GM18867 (cell line): Measurements from ENCODE around the gene ABHD12.
"Not testable (repeated sequence)": the region's sequence is repeated elsewhere in the genome, so short reads cannot be mapped to it uniquely, and the experiment has no call there.

ENCODE experiments used
- ATAC-seq: cut with Tn5 transposase; IDR thresholded peaks from one replicate; pipeline ENCODE4 v1.9.1; 2021; ENCODE audit warnings: mild to moderate bottlenecking, moderate library complexity; ENCODE audit not compliant: unreplicated experiment

ABHD12 gene

DNA sequence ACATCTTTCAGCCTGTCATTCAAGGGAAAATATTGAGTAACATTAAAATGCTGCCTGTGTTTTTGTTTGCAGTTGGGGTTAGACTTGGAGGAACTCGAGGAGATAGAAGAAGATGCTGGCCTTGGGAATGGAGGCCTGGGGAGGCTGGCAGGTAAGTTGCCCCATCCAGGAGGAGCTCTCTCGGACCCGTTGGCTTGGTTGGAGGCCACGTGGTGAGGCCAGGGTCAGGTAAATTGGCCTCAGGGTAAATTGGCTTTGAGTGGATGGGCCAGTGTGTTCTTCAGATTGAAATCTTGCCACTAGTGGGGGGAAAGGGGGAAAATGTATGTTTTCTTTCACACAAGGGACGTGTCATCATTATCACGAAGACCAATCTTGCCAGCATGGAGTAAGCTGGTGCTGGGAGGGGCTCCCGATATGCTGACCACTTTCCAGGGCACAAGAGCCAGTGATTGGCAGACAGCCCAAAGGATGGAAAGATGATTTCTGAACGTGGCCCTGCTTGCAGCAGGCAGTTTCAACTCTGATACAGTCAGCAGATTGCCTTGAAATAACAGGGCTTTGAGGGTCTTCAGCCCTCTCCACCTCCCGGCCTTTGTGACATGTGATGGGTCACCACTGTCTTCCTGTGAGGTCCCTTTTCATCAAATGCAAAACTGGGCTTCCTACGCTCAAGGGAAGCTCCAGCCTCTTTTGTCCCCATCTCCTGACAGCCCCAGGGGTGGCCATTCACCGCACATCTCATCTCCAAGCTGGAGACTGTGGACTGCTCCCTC, 121.4 kb downstream of the ABHD12 start:
- ATAC-seq, result no peak

DNA sequence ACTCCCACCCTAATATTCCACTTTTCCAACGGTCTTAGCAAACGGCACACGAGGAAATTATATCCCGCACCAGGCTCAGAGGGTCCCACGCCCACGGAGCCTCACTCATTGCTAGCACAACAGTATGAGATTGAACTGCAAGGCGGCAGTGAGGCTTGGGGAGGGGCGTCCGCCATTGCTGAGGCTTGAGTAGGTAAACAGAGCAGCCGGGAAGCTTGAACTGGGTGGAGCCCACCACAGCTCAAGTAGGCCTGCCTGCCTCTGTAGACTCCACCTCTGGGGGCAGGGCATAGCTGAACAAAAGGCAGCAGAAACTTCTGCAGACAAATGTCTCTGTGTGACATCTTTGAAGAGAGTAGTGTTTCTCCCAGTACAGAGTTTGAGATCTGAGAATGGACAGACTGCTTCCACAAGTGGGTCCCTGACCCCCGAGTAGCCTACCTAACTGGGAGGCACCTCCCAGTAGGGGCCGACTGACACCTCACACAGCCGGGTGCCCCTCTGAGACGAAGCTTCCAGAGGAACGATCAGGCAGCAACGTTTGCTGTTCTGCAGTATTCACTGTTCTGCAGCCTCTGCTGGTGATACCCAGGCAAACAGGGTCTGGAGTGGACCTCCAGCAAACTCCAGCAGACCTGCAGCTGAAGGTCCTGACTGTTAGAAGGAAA, 129.7 kb downstream of the ABHD12 start:
- ATAC-seq, result not testable (repeated sequence)

DNA sequence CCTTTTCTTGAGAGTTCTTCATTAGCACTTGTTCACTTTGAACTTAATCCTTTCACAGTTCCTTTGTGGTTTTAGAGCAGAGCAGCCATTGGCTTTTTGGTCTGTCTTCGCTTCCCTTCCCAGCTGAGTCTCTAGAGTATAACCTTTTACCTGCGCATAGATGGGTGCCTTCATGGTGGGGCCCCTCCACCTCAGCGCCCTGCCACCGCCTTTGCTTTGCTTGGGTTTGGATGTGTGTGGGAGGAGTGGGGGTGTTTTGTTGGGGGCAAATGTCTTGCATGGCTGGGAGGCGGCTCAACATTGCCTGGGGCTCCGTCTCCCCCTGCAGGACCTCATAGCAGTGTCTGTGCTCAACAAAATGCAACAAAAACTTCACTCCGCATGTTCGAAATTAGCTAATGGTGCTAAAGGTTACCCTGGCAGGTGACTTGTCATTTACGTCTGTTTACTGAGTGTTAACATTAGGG, 130.8 kb downstream of the ABHD12 start:
- ATAC-seq, result no peak

DNA sequence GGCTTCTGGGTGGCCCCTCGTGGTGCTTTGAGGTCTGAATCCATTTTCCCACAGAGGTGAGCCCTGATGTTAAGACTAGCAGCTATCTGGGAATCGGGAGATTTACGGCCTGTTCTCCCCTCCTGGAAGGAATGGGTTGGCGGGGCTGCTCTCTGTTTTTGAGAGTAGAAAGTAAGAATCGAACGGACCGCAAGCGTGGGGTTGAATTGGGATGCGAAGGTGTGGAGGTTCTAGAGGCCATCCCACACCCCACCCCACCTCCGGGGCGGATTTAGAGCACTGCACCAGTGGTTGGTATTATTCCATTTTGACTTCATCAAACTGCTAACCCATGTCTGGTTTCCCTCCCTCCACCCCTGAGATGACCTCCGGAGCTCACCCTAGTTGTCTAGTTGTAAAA, 131.3 kb downstream of the ABHD12 start:
- ATAC-seq, result no peak

DNA sequence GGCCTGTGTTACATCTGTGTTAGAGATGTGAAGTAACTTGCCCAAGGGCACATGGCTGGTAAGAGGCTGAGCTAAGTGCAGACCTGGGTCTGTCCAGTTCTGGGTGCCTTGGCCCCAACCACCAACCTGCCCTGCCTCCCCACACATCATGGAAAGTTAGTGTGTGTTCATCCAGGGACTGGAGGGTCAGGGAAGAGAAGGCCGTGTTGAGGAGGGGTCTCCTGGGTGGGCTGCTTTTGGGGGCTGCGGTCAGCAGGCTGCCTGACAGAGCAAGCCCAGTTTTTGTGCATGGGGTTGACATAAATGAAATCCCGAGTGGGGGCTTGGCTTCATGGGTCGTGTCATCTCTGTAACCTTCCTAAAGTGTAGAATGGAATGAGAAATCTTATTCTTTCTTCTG, 131.8 kb downstream of the ABHD12 start:
- no peak for ATAC-seq

DNA sequence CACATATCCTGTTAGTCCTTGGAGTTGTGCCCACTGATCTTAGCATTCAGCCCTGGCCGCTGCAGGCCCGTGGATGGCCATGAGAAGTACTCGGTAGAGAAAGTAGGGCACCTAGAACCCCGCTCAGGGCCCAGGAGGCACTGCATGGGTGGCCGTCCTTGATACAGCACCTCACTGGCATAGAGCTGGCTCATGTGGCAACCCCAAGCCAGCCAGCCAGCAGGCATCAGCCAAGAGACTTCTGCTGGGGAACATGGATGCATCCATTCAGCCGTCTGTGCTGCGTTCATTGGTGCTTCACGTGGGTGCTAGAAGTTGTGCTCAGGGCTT, 132.2 kb downstream of the ABHD12 start:
- no peak for ATAC-seq

DNA sequence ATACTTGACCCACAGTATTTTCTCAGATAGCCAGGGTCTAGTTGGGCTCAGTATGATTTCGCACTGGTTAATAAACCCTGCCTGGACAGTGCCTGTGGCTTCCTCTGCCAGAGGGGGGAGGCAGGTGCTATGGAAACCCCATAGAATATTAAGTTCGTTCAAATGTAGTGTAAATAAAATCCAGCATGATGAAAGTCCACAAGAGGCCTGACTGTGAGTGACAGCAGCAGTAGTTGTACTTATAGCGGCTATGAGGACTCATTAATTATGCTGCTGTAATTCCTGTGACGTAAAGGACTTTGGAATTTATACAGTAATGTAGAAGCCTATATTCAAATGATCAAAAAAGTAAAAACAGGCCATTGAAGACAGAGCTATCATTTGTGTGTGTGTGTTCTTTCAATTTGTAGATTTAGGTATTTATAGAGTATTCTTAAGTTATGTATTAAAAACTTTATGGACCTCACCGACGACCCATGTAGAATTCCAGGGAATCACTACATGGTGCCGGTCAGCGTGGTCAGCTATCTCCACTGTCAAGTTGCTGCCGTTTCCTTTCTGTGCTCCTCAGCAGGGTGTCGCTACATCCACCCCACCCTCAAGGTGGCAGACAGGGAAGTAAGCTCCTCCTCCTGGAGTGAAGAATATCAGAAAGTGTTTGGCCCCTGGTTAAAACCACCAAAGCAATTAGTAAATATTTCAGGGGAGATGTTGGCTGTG, 132.7 kb downstream of the ABHD12 start:
- ATAC-seq, result no peak

DNA sequence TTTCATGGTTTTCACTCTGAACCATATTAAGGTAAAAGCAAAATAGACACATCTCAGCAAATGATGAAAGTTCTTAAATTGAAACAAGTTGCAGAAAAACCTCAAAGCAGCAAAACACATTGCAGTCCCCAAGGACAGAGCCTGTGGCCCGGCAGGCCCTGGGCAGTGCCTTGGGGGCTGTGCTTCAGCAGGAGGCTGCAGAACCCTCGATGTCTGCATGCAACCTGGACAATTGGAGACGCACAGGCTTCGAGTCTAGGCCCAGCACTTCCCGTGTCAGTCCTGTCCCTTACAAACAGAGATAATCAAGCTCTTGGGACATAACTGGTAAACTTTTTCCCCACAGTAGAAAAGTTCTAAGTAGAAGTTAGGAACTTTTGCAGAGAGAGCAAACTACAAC, 133.5 kb downstream of the ABHD12 start:
- ATAC-seq, result no peak

DNA sequence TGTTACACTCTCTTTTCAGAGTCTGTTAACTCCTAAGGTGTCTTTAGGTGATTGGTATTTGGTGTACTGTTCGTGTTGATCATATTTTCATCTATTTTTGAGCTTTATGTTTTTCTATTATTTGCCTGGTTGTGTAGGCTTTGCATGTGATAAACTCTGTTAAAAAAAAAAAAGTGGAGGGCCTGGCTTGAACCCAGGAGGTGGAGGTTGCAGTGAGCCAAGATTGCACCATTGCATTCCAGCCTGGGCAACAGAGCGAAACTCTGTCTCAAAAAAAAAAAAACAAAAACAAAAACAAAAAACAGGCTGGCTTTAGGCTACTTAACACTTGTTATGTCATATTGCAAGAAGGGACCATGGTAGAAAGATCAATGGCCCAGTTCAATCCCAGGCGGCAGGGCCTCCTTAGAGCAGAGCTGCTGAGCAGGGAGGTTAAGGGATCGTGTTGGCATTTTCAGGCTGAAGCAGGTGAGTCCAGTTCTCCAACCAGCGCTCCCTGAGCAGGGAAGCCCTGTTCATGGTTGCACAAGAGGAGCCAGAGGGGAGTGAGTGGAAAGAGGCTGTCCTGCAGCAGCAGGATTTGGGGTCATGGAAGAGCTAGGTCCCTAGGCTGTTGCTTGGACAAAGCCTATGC, 134.3 kb downstream of the ABHD12 start:
- no peak for ATAC-seq

DNA sequence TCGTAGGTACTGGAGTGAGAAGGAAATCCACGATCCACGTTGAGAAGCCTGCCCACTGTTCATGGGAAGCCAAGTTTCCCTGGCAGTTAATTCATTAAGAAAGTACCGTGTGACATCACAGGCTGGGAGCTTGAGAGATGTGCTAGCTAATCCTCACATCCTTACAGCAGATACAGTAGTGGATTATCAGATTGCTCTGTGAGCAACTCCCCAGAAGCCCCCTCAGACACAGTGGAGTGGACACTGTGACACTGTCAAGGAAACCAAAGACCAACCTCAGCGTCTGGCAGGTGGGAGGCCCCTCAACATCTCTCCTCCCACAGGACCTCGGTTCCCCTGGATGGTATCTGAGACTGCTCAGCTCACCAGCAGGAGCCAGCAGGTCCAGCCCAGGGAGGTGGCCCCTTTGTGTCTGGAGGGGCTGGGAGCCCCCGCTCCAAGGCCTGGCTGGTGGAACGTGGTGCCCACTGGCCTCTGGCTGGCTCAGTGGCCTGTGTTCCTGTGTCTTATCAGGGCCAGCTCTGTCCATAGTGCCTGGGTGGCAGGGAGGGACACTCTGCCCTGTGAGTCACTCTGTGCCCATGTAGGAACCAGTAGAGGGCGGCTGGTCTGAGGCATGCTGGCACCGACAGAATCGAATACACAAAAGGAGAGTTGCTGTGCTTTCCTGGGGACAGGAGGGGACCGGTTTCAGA, 135.5 kb downstream of the ABHD12 start:
- no peak for ATAC-seq

DNA sequence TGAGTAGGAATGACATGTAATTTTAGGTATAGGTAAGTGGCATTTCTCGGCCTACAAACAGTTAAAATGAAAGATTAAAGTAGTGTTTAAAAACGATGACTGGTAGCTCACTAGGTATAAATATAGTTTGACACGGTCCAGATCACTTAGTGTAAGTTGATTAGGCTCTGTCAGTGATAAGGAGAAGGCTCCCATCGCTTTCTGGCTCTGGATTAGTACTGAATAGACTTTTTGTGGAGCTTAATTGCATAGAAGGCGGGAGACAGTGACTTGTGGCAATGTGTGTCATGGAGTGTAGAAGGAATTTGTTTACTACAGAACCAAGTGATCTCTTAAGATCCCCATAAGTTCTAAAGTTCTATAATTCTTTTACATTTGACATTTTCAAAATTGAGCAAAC, 136.1 kb downstream of the ABHD12 start:
- no peak for ATAC-seq

DNA sequence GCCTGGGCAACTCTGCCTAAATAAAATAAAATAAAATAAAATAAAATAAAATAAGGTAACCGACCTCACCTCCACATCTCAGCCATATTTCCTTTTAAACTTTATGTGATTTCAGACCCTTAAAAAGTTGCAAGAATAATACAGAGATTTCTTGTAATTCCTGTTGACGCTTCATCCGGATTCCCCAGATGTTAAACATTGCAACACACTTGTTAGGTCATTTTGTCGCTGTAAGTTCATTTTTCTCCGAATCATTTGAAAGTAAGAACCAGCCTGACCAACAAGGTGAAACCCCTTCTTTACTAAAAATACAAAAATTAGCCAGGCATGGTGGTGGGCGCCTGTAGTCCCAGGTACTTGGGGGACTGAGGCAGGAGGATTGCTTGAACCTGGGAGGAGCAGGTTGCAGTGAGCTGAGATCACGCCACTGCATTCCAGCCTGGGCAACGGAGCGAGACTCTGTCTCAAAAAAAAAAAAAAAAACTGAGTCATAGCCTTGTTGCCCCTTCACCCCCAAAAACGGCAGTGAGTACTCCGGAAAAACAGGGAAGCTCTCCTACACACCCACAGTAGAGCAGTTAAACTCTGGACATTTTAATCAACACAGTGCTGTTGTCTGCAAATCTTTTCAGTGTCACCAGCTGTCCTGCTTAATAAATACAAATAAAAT, 136.9 kb downstream of the ABHD12 start:
- ATAC-seq, result no peak

DNA sequence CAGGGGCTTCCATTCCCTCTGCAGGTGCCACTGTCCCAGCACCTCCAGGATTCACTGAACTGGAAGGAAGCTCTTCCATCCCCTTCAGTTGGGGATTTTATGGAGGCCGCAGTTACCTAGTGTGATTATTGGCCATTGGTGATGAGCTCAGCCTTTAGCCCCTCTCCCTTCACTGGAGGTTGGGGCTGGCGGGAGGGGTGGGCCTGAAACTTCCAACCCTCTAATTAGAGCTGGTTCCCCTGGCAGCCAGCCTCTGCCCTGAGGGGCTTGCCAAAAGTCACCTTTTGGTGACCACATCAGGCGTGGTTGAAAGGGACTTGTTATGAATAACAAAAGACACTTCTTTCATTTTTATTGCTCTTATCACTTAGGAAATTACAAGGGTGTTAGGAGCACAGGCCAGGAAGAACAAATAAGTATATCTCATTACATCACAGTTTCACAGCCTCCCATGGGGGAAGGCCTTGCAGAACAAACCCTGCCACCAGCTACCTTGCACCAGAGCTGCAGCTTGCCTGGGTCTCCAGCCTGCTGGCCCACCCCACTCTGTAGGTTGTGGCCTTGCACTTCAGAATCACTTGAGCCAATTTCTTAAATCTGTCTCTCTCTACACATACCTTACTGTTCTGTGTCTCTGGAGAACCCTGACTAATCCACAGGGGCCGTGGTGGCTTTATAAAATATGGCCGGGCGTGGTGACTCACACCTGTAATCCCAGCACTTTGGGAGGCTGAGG, 137.8 kb downstream of the ABHD12 start:
- ATAC-seq, result no peak

DNA sequence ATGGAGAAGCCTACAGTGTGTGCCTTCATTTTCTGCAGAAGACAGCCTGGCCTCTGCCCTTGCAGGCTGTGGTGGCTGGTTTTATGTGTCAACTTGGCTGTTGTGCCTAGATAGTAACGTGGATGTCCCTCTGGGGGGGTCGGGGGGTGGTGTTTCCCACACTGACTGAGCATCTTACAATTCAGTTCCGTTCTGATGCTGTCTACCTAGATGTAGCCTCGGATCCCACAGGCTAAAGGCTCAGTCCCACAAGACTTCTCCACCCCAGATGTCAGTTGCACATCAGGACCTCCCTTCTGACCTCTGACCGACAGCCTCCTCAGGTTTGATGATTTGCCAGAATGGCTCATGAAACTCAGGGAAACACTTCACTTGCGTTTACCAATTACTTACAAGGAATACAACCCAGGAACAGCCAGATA, 138.4 kb downstream of the ABHD12 start:
- ATAC-seq, result no peak

DNA sequence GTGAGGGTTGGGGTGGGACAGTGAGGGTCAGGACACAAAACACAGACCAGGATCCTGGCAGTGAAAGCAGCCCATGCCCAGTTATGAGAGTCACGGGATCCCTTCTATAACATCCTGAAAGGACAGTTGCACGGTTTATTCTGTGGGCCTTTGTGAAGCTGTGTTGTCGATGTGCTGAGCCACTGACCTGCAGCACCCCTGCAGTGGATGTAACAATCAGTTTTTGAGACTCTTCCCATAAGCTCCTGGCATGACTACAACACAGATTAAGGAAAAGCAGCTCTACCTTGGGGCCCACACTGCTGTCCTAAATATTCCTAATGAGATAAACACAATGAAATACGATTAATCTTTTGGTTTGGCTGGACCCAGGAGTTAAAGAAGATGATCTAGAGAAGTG, 139.1 kb downstream of the ABHD12 start:
- no peak for ATAC-seq

DNA sequence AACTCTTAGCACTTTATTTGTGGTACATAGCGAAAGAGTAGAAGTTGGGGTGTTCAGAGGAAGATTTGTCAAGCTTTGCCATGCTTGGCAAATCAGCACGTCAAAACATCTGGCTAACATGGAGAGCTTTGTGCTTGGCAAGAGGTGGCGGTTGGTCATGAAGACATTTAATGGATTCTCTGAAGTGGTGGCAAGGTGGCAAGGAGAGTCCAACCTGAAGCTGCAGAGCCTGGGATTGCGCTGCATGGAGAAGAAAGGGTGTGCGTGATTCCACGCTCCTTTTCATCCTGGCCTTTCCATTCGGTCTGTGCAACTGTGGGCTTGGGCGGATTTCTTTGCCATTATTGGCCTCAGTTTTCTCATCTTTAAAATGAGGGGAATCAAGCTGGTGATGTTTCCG, 139.6 kb downstream of the ABHD12 start:
- ATAC-seq, result no peak

DNA sequence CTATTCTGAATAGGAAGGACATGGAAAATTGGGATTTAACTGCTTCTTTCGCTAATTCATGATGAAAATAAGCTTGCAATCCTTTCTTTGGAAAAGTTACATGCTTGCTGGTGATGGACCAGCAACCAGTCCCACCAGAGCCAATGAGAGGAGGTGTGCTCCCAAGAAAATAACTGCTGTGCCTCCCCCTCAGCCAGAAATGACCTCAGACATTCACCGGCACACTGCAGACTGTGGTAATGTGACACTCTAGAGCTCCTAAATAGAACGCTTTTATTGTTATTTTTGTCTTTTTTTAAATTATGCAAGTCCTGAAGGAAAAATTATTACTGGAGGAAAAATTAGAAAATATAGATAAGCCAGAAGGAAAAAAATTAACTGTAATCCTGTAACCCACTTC, 140.1 kb downstream of the ABHD12 start:
- no peak for ATAC-seq
